Testis (tissue), 2 donors: ENCODE measurements around the gene ISY1.
"Not testable (repeated sequence)": the region's sequence is repeated elsewhere in the genome, so short reads cannot be mapped to it uniquely, and the experiment has no call there.

Source experiments
- POLR2A ChIP-seq: fragments of 450-650 bp; IDR thresholded peaks from one replicate; pipeline ENCODE4 v1.6.1; 2017; ENCODE audit warnings: antibody characterized with exemption, mild to moderate bottlenecking, moderate library complexity
- TF ChIP-seq, protein P1 (sequence below), 3 experiments: fragments of 450-650 bp in 2 of 3; fragments of 200-600 bp in 1 of 3; sonication (generic) in 1 of 3; IDR thresholded peaks; one replicate each; pipeline ENCODE4 v1.5.1; 2016 to 2019; ENCODE audit warnings: antibody characterized with exemption in 3 of 3, mild to moderate bottlenecking in 2 of 3, moderate library complexity in 1 of 3

DNA sequence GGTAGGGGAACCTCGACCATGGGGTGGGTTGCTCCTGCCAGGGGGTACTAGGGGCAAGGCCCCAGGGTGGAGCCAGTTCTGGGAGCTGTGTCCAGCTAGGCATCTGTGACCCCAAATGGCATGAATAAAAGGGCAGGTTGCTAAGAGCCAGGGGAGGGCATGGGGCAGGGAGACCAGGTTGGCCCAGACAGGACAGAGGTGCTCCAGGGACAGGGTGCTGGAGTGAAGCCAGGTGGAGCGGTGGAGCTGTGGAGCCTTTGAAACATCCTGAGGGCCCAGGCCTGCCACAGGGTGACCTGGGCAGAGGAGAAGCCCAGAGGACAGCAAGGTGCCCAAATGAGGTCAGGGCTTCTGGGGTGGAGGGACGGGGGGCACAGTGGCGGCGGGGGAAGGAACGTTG, 72.6 kb downstream of the ISY1 start:
- TF ChIP-seq, protein P1, sequence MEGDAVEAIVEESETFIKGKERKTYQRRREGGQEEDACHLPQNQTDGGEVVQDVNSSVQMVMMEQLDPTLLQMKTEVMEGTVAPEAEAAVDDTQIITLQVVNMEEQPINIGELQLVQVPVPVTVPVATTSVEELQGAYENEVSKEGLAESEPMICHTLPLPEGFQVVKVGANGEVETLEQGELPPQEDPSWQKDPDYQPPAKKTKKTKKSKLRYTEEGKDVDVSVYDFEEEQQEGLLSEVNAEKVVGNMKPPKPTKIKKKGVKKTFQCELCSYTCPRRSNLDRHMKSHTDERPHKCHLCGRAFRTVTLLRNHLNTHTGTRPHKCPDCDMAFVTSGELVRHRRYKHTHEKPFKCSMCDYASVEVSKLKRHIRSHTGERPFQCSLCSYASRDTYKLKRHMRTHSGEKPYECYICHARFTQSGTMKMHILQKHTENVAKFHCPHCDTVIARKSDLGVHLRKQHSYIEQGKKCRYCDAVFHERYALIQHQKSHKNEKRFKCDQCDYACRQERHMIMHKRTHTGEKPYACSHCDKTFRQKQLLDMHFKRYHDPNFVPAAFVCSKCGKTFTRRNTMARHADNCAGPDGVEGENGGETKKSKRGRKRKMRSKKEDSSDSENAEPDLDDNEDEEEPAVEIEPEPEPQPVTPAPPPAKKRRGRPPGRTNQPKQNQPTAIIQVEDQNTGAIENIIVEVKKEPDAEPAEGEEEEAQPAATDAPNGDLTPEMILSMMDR (IDR thresholded peaks at IDR 0.05) = not testable (repeated sequence)
- TF ChIP-seq POLR2A = not testable (repeated sequence)
